ENCODE measurements around the gene FAAP20.

Gene FAAP20

GRCh38 chr1:2173546-2174347, 20.8 kb downstream of the FAAP20 start:
- H3K4me3 Mint-ChIP-seq = no peak overlapping the region

GRCh38 chr1:2172551-2173146, 21.9 kb downstream of the FAAP20 start:
- H3K27me3 Mint-ChIP-seq = no peaks in the 10 kb centered on the region
- H3K27ac Mint-ChIP-seq = no peak overlapping the region
- no peaks in the 10 kb centered on the region for H3K36me3 Mint-ChIP-seq (ENCODE audit: low read depth)
- H3K9me3 Mint-ChIP-seq = no peaks in the 10 kb centered on the region
- H3K4me3 Mint-ChIP-seq = no peak overlapping the region
- no peaks in the 10 kb centered on the region for H3K4me1 Mint-ChIP-seq (ENCODE audit: low read depth)

More at GRCh38 chr1:2173546-2174347, 20.8 kb downstream of the FAAP20 start:
- H3K4me1 Mint-ChIP-seq (ENCODE audit: low read depth) = no peaks in the 10 kb centered on the region
- no peaks in the 10 kb centered on the region for H3K36me3 Mint-ChIP-seq (ENCODE audit: low read depth)
- H3K27ac Mint-ChIP-seq = no peak overlapping the region
- H3K9me3 Mint-ChIP-seq = no peaks in the 10 kb centered on the region
- no peaks in the 10 kb centered on the region for H3K27me3 Mint-ChIP-seq

GRCh38 chr1:2172012-2172411, 22.6 kb downstream of the FAAP20 start:
- Mint-ChIP-seq H3K4me3 (no peak overlapping the region), H3K36me3 (ENCODE audit: low read depth) (no peaks in the 10 kb centered on the region), H3K27ac (no peak overlapping the region), H3K4me1 (ENCODE audit: low read depth) (no peaks in the 10 kb centered on the region), H3K27me3 (no peaks in the 10 kb centered on the region), H3K9me3 (no peaks in the 10 kb centered on the region)

- H3K27me3 Mint-ChIP-seq = no peaks in the 10 kb centered on the region
- no peaks in the 10 kb centered on the region for H3K4me1 Mint-ChIP-seq (ENCODE audit: low read depth)
- H3K9me3 Mint-ChIP-seq = no peaks in the 10 kb centered on the region
- no peak overlapping the region for H3K27ac Mint-ChIP-seq
- no peak overlapping the region for H3K4me3 Mint-ChIP-seq
- no peaks in the 10 kb centered on the region for H3K36me3 Mint-ChIP-seq (ENCODE audit: low read depth)
Measured at GRCh38 chr1:2170211-2170610, 24.4 kb downstream of the FAAP20 start.

GRCh38 chr1:2169200-2169836, 25.3 kb downstream of the FAAP20 start:
- no peaks in the 10 kb centered on the region for H3K4me1 Mint-ChIP-seq (ENCODE audit: low read depth)
- H3K27ac Mint-ChIP-seq = no peak overlapping the region
- no peaks in the 10 kb centered on the region for H3K27me3 Mint-ChIP-seq
- no peak overlapping the region for H3K4me3 Mint-ChIP-seq
- no peaks in the 10 kb centered on the region for H3K36me3 Mint-ChIP-seq (ENCODE audit: low read depth)
- H3K9me3 Mint-ChIP-seq = no peaks in the 10 kb centered on the region

GRCh38 chr1:2168535-2168934, 26.0 kb downstream of the FAAP20 start:
- no peak overlapping the region for H3K27ac Mint-ChIP-seq
- no peaks in the 10 kb centered on the region for H3K36me3 Mint-ChIP-seq (ENCODE audit: low read depth)
- H3K9me3 Mint-ChIP-seq = no peaks in the 10 kb centered on the region
- no peaks in the 10 kb centered on the region for H3K4me1 Mint-ChIP-seq (ENCODE audit: low read depth)
- H3K4me3 Mint-ChIP-seq = no peak overlapping the region
- no peaks in the 10 kb centered on the region for H3K27me3 Mint-ChIP-seq

- Mint-ChIP-seq H3K36me3 (ENCODE audit: low read depth) (no peaks in the 10 kb centered on the region), H3K27ac (no peak overlapping the region), H3K4me3 (no peak overlapping the region), H3K4me1 (ENCODE audit: low read depth) (peaks cover under 1% of the 10 kb centered on the region), H3K27me3 (no peaks in the 10 kb centered on the region), H3K9me3 (no peaks in the 10 kb centered on the region)
Measured at GRCh38 chr1:2168090-2168489, 26.5 kb downstream of the FAAP20 start.

GRCh38 chr1:2166695-2167094, 27.9 kb downstream of the FAAP20 start:
- Mint-ChIP-seq H3K4me3 (no peak overlapping the region), H3K36me3 (ENCODE audit: low read depth) (no peaks in the 10 kb centered on the region), H3K27me3 (no peaks in the 10 kb centered on the region), H3K9me3 (no peaks in the 10 kb centered on the region), H3K27ac (no peak overlapping the region), H3K4me1 (ENCODE audit: low read depth) (peaks cover 6% of the 10 kb centered on the region)

GRCh38 chr1:2166254-2166653, 28.3 kb downstream of the FAAP20 start:
- no peaks in the 10 kb centered on the region for H3K36me3 Mint-ChIP-seq (ENCODE audit: low read depth)
- peaks cover 6% of the 10 kb centered on the region for H3K4me1 Mint-ChIP-seq (ENCODE audit: low read depth)
- no peaks in the 10 kb centered on the region for H3K9me3 Mint-ChIP-seq
- H3K27ac Mint-ChIP-seq = no peak overlapping the region
- H3K27me3 Mint-ChIP-seq = no peaks in the 10 kb centered on the region
- no peak overlapping the region for H3K4me3 Mint-ChIP-seq

- H3K36me3 Mint-ChIP-seq (ENCODE audit: low read depth) = no peaks in the 10 kb centered on the region
- H3K27ac Mint-ChIP-seq = no peak overlapping the region
- no peaks in the 10 kb centered on the region for H3K27me3 Mint-ChIP-seq
- H3K4me3 Mint-ChIP-seq = no peak overlapping the region
- no peaks in the 10 kb centered on the region for H3K9me3 Mint-ChIP-seq
- peaks cover 6% of the 10 kb centered on the region for H3K4me1 Mint-ChIP-seq (ENCODE audit: low read depth)
Measured at GRCh38 chr1:2165646-2166045, 28.9 kb downstream of the FAAP20 start.

- peaks cover 6% of the 10 kb centered on the region for H3K4me1 Mint-ChIP-seq (ENCODE audit: low read depth)
- no peaks in the 10 kb centered on the region for H3K9me3 Mint-ChIP-seq
- H3K27ac Mint-ChIP-seq = no peak overlapping the region
- H3K36me3 Mint-ChIP-seq (ENCODE audit: low read depth) = peaks cover 7% of the 10 kb centered on the region
- H3K27me3 Mint-ChIP-seq = no peaks in the 10 kb centered on the region
- H3K4me3 Mint-ChIP-seq = no peak overlapping the region
Measured at GRCh38 chr1:2163205-2163604, 31.4 kb downstream of the FAAP20 start.

GRCh38 chr1:2160451-2161300, 33.9 kb downstream of the FAAP20 start:
- Mint-ChIP-seq H3K4me1 (ENCODE audit: low read depth) (peaks cover 6% of the 10 kb centered on the region), H3K27ac (peak overlapping the region; percentile 45), H3K4me3 (no peak overlapping the region), H3K27me3 (no peaks in the 10 kb centered on the region), H3K36me3 (ENCODE audit: low read depth) (peaks cover 7% of the 10 kb centered on the region), H3K9me3 (no peaks in the 10 kb centered on the region)

GRCh38 chr1:2159124-2159523, 35.4 kb downstream of the FAAP20 start:
- H3K27me3 Mint-ChIP-seq = no peaks in the 10 kb centered on the region
- H3K4me1 Mint-ChIP-seq (ENCODE audit: low read depth) = peaks cover 6% of the 10 kb centered on the region
- H3K27ac Mint-ChIP-seq = no peak overlapping the region
- H3K9me3 Mint-ChIP-seq = peaks cover 5% of the 10 kb centered on the region
- peaks cover 18% of the 10 kb centered on the region for H3K36me3 Mint-ChIP-seq (ENCODE audit: low read depth)
- H3K4me3 Mint-ChIP-seq = no peak overlapping the region

- Mint-ChIP-seq H3K36me3 (ENCODE audit: low read depth) (peaks cover 18% of the 10 kb centered on the region), H3K9me3 (peaks cover 5% of the 10 kb centered on the region), H3K4me3 (no peak overlapping the region), H3K4me1 (ENCODE audit: low read depth) (peaks cover 6% of the 10 kb centered on the region), H3K27ac (no peak overlapping the region), H3K27me3 (no peaks in the 10 kb centered on the region)
Measured at GRCh38 chr1:2158272-2158671, 36.3 kb downstream of the FAAP20 start.

- no peak overlapping the region for H3K27ac Mint-ChIP-seq
- no peak overlapping the region for H3K4me3 Mint-ChIP-seq
- no peaks in the 10 kb centered on the region for H3K27me3 Mint-ChIP-seq
- H3K9me3 Mint-ChIP-seq = peaks cover 5% of the 10 kb centered on the region
- H3K36me3 Mint-ChIP-seq (ENCODE audit: low read depth) = peaks cover 18% of the 10 kb centered on the region
- peaks cover 7% of the 10 kb centered on the region for H3K4me1 Mint-ChIP-seq (ENCODE audit: low read depth)
Measured at GRCh38 chr1:2157856-2158255, 36.7 kb downstream of the FAAP20 start.
